Pancreas (tissue), 10 donors: ENCODE measurements around the gene LST1. TPM values are rescaled to one million over a fixed set of nuclear protein-coding genes. Genes with fewer than 3 reads are reported as not detected.

ENCODE experiments used
- ATAC-seq, 4 donors: fragments of 200-7000 bp; cut with Tn5 transposase; one replicate each; pipeline versions ENCODE4 v1.8.0 to v1.9.1; 2020; ENCODE audit warnings: mild to moderate bottlenecking in 4 of 4, moderate library complexity in 4 of 4
- DNase-seq, 6 donors: peaks; one replicate each; pipeline ENCODE4 v3.0.0-alpha.2; 2020
- FAIRE-seq: peaks from 2 replicates; lab custom pipeline; 2012; peaks lifted over from hg19 to GRCh38; lab: Jason Lieb, UNC
- H3K27ac ChIP-seq, 4 donors: fragments of 200-600 bp; sonication (generic); 1 replicate in 3 of 4; 2 replicates in 1 of 4; pipeline versions ENCODE4 v1.5.0 to v1.8.0; 2020
- H3K27me3 ChIP-seq, 4 donors: fragments of 200-600 bp; one replicate each; pipeline ENCODE4 v1.8.0; 2021
- H3K36me3 ChIP-seq, 3 donors: fragments of 200-600 bp; sonication (generic) in 1 of 3; one replicate each; pipeline versions ENCODE4 v1.5.0 to v1.8.0; 2020 to 2021
- H3K4me1 ChIP-seq, 3 donors: fragments of 200-600 bp; one replicate each; pipeline ENCODE4 v1.8.0; 2021
- H3K4me3 ChIP-seq, 4 donors: fragments of 200-600 bp; sonication (generic) in 2 of 4; one replicate each; pipeline versions ENCODE4 v1.5.0 to v1.8.0; 2020 to 2021
- H3K9me3 ChIP-seq, 4 donors: fragments of 200-600 bp; one replicate each; pipeline ENCODE4 v1.8.0; 2021
- CTCF ChIP-seq, 4 donors: fragments of 200-600 bp; sonication (generic) in 3 of 4; IDR thresholded peaks; one replicate each; pipeline versions ENCODE4 v1.5.0 to v1.8.0; 2021; ENCODE audit warnings: antibody characterized with exemption in 4 of 4
- WGBS, 2 donors: extraction: QIAGEN DNeasy Blood & Tissue Kit; methylation state at CpG; one replicate each; pipeline ENCODE4 v1.1.7; 2013; 5-methylcytosine and 5-hydroxymethylcytosine counted together
- intact Hi-C, 3 donors: fragments of 100-400 bp; cut with DNase I; formaldehyde crosslinking; loops; one replicate each; pipeline versions ENCODE4 v1.11.1 to v1.14.2; 2022
- polyA plus RNA-seq, 2 donors: library from polyadenylated mRNA; stranded (reverse); fragments of 200-250 nt; gene quantifications; one replicate each; pipeline ENCODE4 v1.2.3, GENCODE V29; 2013
- total RNA-seq, 6 donors: library from RNA; stranded (reverse); fragmentation: NEBNext Ultra II Directional in 4 of 6; extraction: Animal tissue kit (Norgen Biotek cat#: 25700) in 4 of 6; gene quantifications; one replicate each; pipeline versions ENCODE4 v1.2.1 to v1.2.4, GENCODE V29; 2021 to 2023
- donor health status: healthy with polysubstance abuse.
- donor health status: DM: no; HTN: no; CAD: no; lungs with moderate emphysema.
- donor health status: DM: no; HTN: no; CAD: no.
- donor health status: control.
- donor health status: control.
- donor health status: Bipolar disorder and iron deficiency.
- donor health status: DM: yes; HTN: yes; CAD: no.
- donor health status: DM: no; HTN: no; CAD: no.
- donor health status: DM: no; HTN: no; CAD: no.
- donor health status: DM: yes; HTN: yes; CAD: no.

LST1 gene
- total and polyA plus RNA-seq, 8 donors, result 0.56 to 12.9 (median 4.7) TPM

- ATAC-seq, result no peak
- no peak overlapping the region for H3K4me3 ChIP-seq
- 76 to 95% methylated on average over 3 of the region's 3 CpGs for WGBS, 2 donors
- no peak overlapping the region for H3K27ac ChIP-seq
- no peak for FAIRE-seq
- H3K4me1 ChIP-seq, result peaks cover 0 to 7% (median 0%) of the 10 kb centered on the region in 3 donors
- DNase-seq, result no peak
- H3K27me3 ChIP-seq, result no peaks in the 10 kb centered on the region
- no peaks in the 10 kb centered on the region for H3K9me3 ChIP-seq
- peaks cover 0 to 20% (median 8%) of the 10 kb centered on the region in 3 donors for H3K36me3 ChIP-seq
- no peak for TF ChIP-seq CTCF (IDR thresholded peaks at IDR 0.05)
- intact Hi-C loops, result no loop called here
Observed at GRCh38 chr6:31556307-31556706, 29.8 kb upstream of the LST1 start.

- H3K27me3 ChIP-seq, result no peaks in the 10 kb centered on the region
- FAIRE-seq (no peak), ATAC-seq (no peak), DNase-seq (no peak)
- no peak overlapping the region for H3K27ac ChIP-seq
- peaks cover 0 to 7% (median 0%) of the 10 kb centered on the region in 3 donors for H3K4me1 ChIP-seq
- intact Hi-C loops, result no loop called here
- peaks cover 0 to 20% (median 8%) of the 10 kb centered on the region in 3 donors for H3K36me3 ChIP-seq
- WGBS, 2 donors, result 79 to 80% methylated on average over 24 of the region's 24 CpGs
- H3K9me3 ChIP-seq, result no peaks in the 10 kb centered on the region
- H3K4me3 ChIP-seq, result no peak overlapping the region
- no peak for TF ChIP-seq CTCF (IDR thresholded peaks at IDR 0.05)
Observed at GRCh38 chr6:31557443-31558317, 28.4 kb upstream of the LST1 start.

- no peaks in the 10 kb centered on the region for H3K27me3 ChIP-seq
- WGBS, 2 donors, result 88 to 90% methylated on average over 8 of the region's 8 CpGs
- TF ChIP-seq CTCF (IDR thresholded peaks at IDR 0.05), result no peak
- no peak for FAIRE-seq
- no peak overlapping the region for H3K27ac ChIP-seq
- intact Hi-C loops, result no loop called here
- DNase-seq, result no peak
- H3K36me3 ChIP-seq, result peaks cover 0 to 20% (median 8%) of the 10 kb centered on the region in 3 donors
- peaks cover 0 to 7% (median 0%) of the 10 kb centered on the region in 3 donors for H3K4me1 ChIP-seq
- no peak overlapping the region for H3K4me3 ChIP-seq
- no peak for ATAC-seq
- H3K9me3 ChIP-seq, result no peaks in the 10 kb centered on the region
Observed at GRCh38 chr6:31558318-31558625, 27.8 kb upstream of the LST1 start.

GRCh38 chr6:31558631-31559500 is 27.2 kb upstream of the LST1 start:
- intact Hi-C loops, result no loop called here
- WGBS, 2 donors, result 84 to 91% methylated on average over 14 of the region's 14 CpGs
- peaks cover 0 to 20% (median 8%) of the 10 kb centered on the region in 3 donors for H3K36me3 ChIP-seq
- H3K27ac ChIP-seq, result no peak overlapping the region
- peaks cover 0 to 7% (median 0%) of the 10 kb centered on the region in 3 donors for H3K4me1 ChIP-seq
- FAIRE-seq (no peak), ATAC-seq (peak in 3 of 4 donors; percentile 21 to 66 (median 65)), DNase-seq (peak in 1 of 6 donors; percentile 40)
- no peaks in the 10 kb centered on the region for H3K27me3 ChIP-seq
- TF ChIP-seq CTCF (IDR thresholded peaks at IDR 0.05), result no peak
- H3K9me3 ChIP-seq, result no peaks in the 10 kb centered on the region
- H3K4me3 ChIP-seq, result no peak overlapping the region
